Dermis microvascular lymphatic vessel endothelial cell (primary cell): ENCODE results near the gene GREB1. TPM values are rescaled to one million over a fixed set of nuclear protein-coding genes. Genes with fewer than 3 reads are reported as not detected.

ENCODE experiments used
- DNase-seq, 2 donors: peaks; one replicate each; pipeline versions ENCODE4 v3.0.0 to v3.0.0-alpha.2; 2010; ENCODE audit warnings: low read depth in 2 of 2
- total RNA-seq: library from RNA; depleted of rRNA; stranded (reverse); fragments of >200 nt; gene quantifications from 2 replicates; pipeline ENCODE4 v1.2.1, GENCODE V29; 2014

GREB1 gene
- total RNA-seq, 1 donor from 2014 or later = 0.26 TPM

- DNase-seq = no peak
These were observed 25.4 kb downstream of the GREB1 start for GRCh38 chr2:11559066-11559785.

- no peak for DNase-seq
These were observed 25.9 kb downstream of the GREB1 start for GRCh38 chr2:11559786-11560155.

GRCh38 chr2:11560806-11561205, 27.0 kb downstream of the GREB1 start:
- DNase-seq = no peak

- no peak for DNase-seq
These were observed 28.2 kb downstream of the GREB1 start for GRCh38 chr2:11562011-11562410.

- DNase-seq = no peak
These were observed 28.6 kb downstream of the GREB1 start for GRCh38 chr2:11562476-11562875.

- DNase-seq = no peak
These were observed 30.2 kb downstream of the GREB1 start for GRCh38 chr2:11563784-11564666.

GRCh38 chr2:11564816-11565567, 31.1 kb downstream of the GREB1 start:
- no peak for DNase-seq

- no peak for DNase-seq
These were observed 32.5 kb downstream of the GREB1 start for GRCh38 chr2:11566383-11566782.

GRCh38 chr2:11567631-11568031, 33.8 kb downstream of the GREB1 start:
- DNase-seq = no peak

- DNase-seq = no peak
These were observed 34.6 kb downstream of the GREB1 start for GRCh38 chr2:11568436-11568835.

- DNase-seq = no peak
These were observed 35.8 kb downstream of the GREB1 start for GRCh38 chr2:11569636-11570035.

GRCh38 chr2:11571170-11571569, 37.3 kb downstream of the GREB1 start:
- DNase-seq = no peak

GRCh38 chr2:11572996-11573395, 39.2 kb downstream of the GREB1 start:
- no peak for DNase-seq

- DNase-seq = no peak
These were observed 39.8 kb downstream of the GREB1 start for GRCh38 chr2:11573418-11574175.

GRCh38 chr2:11574176-11575046, 40.6 kb downstream of the GREB1 start:
- no peak for DNase-seq

- DNase-seq = no peak
These were observed 42.6 kb downstream of the GREB1 start for GRCh38 chr2:11576398-11576797.

GRCh38 chr2:11577101-11577883, 43.4 kb downstream of the GREB1 start:
- DNase-seq = no peak

- DNase-seq = no peak
These were observed 44.5 kb downstream of the GREB1 start for GRCh38 chr2:11578081-11578948.
